ELF-1 (cell line): ENCODE measurements around the gene PSMA2.
A peak's percentile ranks its signal among the peaks of the same experiment; 100 is the strongest.

Source experiments
- DNase-seq: peaks from one replicate; pipeline ENCODE4 v3.0.0-alpha.2; 2016; ENCODE audit warnings: low read depth, low spot score

PSMA2 gene

DNA sequence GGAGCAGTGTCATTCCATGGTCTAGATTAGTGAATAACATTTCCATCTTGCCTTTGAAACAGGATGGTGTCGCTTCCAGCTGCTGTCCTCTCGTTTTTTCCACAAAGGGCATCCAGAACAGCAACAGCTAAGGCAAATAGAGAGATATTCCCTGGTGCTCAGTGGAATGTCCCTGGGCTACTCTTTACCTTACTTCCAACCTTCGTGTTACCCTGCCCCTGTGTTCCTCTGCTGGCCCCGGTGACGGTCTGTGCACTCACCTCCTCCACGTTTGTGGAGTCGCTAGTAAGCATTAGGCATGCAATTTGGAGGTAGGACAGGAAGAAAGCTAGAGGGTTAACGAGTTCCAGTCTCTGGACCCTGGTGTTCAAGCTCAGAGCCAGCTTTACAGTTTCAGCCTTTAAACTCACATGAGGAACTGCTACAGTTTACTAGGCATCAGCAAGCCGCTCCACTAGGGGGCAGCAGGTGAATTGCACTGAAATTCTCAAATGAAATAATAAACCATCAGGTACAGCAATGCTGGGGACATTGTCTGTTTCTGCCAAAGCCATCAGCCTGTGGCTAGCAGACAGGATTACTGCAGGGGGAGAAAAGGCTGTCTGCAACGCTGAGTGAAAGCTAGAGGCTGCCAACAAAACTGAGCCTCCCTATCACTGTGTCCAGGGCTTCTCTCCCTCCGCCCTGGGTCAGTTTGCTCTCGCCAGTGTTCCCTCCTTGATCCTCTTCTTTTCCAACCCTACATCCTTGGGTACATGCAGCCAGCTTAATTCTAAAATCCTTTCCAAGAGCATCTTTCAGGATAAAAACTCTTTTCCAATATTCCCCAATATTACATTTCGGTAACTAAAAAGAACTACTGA, 9.2 kb upstream of the PSMA2 start:
- peak; percentile 85 for DNase-seq

DNA sequence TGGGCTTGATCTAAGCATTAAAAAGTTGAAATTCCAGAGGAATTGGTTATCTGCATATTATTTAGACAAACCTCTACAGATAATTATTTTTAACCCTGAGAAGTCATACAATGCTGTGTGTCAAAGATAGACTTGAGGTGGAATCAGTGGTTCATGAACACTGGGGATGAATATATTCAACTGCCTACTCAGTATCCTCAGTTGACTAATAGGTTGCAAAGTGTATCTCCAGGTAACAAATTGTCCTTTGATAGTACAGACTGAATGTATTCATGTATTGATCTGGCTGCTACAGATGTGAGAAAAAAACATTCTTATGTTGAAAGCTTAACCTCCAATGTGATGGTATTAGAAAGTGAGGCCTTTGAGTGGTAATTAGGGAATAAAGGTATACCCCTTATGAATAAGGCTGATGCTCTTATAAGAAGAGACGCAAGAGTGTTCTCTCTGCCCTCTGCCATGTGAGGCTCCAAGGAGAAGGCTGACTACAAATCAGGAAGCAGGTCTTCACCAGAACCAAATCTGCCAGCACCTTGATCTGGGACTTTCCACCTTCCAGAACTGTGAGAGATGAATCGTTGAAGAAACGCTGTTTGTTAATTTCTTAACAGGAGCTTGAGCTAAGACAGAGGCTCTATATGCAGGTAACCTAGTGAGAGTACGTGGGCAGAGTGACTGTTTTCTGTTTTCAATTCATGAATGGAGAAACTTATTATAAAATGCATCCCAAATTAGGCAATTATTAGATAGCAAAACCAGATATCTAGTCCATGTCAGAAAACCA, 7.7 kb upstream of the PSMA2 start:
- DNase-seq, result no peak

GRCh38 chr7:42935861-42936260, 3.9 kb upstream of the PSMA2 start:
- no peak for DNase-seq

- DNase-seq, result no peak
Observed at GRCh38 chr7:42934291-42934690, 2.3 kb upstream of the PSMA2 start.

GRCh38 chr7:42932811-42933591, 1.0 kb upstream of the PSMA2 start:
- peak; percentile 38 for DNase-seq

DNA sequence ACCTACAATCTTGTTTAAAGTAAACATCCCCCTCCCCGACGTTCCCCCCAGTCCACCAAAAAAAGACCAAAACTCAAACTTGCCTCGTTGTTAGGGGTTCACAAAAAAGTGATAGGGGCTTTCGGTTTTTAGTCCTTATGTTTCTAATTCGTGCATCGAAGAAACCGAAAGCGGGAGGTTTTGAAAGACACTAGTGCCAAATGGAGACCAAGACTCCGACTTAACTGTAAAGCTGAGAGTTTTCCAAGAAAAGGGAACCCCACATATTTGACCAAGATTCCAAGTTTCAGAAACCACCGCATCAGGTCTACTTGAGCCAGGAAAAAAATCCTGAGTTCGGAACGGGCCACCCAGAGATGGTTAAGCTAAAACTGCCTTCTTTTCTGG, 534 bp downstream of the PSMA2 start:
- no peak for DNase-seq

GRCh38 chr7:42930889-42931288, 1.1 kb downstream of the PSMA2 start:
- no peak for DNase-seq

GRCh38 chr7:42929449-42929848, 2.5 kb downstream of the PSMA2 start:
- DNase-seq, result no peak

- no peak for DNase-seq
Observed at GRCh38 chr7:42928754-42929153, 3.2 kb downstream of the PSMA2 start.

DNA sequence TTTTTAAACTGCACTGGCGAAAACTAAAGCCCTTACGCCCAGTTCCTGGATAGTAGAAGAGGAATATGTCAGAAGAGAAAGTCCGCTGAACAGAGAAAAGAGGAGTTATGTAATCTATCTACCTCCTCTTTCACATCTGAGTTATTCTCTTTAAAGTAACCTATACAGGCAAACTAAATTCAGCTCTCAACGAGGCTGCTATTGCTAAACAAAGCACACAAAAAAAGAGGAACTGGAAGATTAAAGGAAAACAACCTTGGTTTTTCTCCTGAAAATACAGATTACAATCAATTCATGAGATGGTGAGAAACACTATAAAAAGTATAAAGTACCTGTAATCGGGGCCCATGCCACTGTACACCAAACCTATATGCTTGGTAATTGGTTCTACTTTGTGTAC, 5.8 kb downstream of the PSMA2 start:
- DNase-seq, result no peak

- no peak for DNase-seq
Observed at GRCh38 chr7:42925630-42926029, 6.3 kb downstream of the PSMA2 start.

DNA sequence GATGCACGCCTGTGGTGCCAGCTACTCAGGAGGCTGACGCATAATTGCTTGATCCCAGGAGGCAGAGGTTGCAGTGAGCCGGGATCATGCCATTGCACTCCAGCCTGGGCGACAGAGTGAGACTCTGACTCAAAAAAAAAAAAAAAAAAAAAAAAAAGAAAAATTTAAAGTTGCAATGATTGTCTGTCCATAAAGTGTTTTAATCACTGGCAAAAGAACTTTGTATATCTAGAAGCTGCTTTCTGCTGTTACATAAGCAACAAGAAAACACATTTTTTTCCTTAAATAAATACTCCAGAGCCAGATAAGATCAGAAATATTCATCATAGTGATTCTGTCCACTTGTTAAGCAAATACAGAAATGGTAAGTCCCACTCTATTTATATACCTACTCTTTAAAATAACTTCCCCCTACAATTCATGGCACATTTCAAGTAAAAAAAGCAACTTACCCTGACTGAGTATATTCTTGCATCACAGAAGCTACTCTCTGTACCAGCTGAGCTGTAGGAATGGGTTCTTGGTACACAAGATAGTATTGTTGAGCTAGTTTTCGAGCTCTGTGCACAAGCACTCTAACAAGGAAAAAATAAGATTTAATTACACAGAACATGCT, 7.6 kb downstream of the PSMA2 start:
- no peak for DNase-seq

GRCh38 chr7:42922017-42922753, 9.8 kb downstream of the PSMA2 start:
- no peak for DNase-seq

GRCh38 chr7:42915356-42915755, 16.6 kb downstream of the PSMA2 start:
- no peak for DNase-seq

- DNase-seq, result no peak
Observed at GRCh38 chr7:42914421-42915045, 17.4 kb downstream of the PSMA2 start.

DNA sequence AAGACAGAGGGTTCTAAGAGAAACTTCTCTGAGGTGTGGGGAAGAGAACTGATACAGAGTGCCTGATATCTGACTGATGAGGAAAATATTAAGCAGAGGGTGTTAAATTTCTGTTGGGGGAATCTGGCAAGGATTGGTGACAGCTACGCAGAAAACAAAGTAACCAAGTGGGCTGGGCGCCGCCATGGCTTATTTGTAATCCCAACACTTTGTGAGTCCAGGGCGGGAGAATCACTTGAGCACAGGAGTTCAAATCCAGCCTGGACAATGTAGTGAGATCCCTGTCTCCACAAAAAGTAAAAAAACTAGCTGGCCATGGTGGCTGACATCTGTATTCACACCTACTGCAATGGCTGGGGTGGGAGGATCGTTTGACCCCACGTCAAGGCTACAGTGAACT, 18.0 kb downstream of the PSMA2 start:
- no peak for DNase-seq

DNA sequence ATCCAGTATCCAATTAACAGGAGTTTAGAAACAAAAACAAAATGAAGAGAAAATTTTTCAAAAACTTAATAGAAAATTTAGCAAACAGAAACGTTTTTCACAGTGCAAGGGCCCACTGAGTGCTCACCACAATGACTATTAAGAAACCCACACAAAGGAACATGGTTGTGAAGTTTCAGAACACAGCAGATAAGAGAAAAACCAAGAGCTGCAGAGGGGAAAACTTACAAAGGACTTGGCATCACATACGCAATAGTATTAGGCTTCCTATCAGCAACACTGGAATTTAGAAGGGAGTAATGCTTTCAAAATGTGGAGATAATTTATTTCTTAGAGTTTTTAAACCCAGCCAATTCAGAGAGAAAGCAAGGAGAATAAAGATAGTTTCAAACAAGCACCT, 18.4 kb downstream of the PSMA2 start:
- no peak for DNase-seq

DNA sequence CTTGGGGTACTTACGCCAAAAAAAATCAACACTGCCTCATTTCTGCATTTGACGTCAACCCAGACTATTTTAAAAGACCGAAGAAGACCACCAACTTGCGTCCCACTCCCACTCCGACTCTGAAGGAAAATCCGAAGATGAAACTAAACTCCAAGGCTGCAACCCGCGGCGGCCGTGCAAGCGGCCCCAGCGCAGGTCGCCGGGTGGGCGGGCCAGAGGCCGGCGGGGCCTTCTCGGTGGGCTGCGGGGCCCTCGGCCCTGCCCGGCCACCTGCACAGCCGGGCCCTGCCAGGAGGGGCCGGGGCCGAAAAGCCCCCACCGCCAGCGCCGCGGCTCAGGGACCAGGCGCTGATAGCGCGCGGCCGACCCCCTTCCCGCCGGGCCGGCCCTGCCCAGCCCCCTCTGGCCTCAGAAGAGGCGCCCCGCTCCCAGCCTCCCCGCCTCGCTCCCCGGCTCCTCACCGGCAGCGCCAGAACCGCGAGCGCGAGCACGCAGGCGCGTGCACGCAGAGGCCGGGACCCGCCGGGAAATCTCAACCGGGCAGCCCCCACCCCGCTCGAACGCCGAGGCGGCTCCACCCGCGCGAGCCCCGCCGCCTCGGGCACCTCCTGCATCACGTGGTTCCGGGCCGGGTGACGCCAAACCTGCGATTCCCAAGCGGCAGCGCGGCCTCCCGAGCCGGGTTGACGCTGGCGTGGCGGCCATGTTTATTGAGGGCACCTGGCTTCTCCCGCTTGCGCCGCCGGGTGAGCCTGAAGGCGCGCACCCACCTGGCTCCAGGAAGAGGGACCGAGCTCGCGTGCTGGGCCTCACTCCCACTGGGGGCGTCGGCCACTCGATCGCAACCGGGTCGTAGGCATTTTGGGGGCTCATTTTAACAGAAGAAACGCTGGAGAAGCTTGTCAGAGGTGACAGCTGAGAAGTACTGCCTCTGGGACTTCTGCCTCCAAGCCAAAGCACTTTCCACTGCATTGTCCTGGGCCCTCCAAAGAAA, 20.2 kb downstream of the PSMA2 start, which contains the start of gene C7orf25:
Gene C7orf25 (minus strand): TSS at position 617 of the 994 bp plus-strand sequence. CDS start 1,170 bp downstream, outside the sequence.
- peak; percentile 98 for DNase-seq

GRCh38 chr7:42910306-42910705, 21.7 kb downstream of the PSMA2 start:
- no peak for DNase-seq
